NCI-H510A (cell line): ENCODE results near the gene CUBN.
"Not testable (repeated sequence)": the region's sequence is repeated elsewhere in the genome, so short reads cannot be mapped to it uniquely, and the experiment has no call there.

Source experiments
- DNase-seq: peaks from one replicate; lab custom pipeline; 2025; lab: John Stamatoyannopoulos, UW

The CUBN gene

DNA sequence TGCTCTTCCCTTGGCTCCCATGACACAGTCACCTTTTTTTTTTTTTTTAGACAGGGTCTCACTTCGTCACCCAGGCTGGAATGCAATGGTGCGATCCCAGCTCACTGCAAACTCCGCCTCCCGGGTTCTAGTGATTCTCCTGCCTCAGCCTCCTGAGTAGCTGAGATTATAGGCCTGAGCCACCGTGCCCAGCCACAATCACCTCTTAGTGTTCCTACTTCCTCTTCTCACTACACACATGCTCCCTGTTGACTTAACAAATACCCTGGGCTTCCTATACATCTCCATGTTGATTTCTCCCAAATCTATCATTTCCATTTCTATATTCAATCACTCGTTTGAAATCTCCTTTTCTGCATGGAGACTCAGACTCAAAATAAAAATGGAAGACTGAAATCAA lies 91.7 kb downstream of the CUBN start:
- DNase-seq: no peak

DNA sequence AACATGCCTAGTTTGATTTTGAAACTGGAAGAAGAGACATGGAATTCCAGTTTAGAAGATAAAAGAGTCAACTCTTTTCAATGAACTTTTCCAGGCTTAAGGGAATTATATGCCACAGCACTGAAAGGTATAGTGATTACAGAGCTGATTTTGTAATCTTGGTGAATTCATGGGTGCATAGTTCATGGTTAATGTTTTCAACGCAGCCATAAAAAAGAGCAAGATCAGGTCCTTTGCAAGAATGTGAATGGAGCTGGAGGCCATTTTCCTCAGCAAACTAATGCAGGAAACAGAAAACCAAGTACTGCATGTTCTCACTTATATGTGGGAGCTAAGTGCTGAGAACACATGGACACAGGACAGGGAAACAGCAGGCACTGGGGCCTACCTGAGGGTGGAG lies 94.2 kb downstream of the CUBN start:
- no peak for DNase-seq

DNA sequence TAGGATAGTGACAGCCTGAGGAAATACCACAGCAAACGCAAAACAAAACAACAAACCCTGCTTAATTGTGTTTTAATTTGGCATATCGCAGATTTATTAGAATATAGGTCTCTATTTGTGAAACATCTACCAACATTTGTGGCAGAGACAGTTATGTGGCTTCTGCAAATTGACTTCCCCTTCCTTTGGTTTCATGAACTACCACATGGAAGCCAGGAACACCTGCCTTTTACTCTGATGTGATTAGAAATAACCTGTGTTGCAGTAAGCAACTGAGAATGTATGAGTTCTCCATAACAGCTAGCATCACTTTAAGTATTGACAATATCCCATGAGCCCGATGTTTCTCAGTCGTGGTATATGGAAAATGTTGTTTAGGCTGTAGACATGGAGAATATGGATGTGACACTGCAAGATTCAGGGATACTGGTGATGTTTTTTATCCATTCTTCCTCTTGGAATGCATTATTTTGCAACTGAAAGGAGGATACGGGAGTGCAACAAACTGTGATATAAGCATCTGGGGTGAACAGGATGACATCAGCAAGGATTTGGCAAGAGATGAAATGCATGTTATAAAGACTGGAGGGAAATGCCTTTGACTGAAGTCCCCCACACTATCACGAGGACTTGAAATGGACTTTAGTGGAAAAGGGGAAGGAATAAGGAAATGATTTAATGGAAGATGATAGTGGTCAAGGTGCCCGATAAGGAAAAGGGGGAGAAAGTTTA lies 95.9 kb downstream of the CUBN start:
- no peak for DNase-seq

DNA sequence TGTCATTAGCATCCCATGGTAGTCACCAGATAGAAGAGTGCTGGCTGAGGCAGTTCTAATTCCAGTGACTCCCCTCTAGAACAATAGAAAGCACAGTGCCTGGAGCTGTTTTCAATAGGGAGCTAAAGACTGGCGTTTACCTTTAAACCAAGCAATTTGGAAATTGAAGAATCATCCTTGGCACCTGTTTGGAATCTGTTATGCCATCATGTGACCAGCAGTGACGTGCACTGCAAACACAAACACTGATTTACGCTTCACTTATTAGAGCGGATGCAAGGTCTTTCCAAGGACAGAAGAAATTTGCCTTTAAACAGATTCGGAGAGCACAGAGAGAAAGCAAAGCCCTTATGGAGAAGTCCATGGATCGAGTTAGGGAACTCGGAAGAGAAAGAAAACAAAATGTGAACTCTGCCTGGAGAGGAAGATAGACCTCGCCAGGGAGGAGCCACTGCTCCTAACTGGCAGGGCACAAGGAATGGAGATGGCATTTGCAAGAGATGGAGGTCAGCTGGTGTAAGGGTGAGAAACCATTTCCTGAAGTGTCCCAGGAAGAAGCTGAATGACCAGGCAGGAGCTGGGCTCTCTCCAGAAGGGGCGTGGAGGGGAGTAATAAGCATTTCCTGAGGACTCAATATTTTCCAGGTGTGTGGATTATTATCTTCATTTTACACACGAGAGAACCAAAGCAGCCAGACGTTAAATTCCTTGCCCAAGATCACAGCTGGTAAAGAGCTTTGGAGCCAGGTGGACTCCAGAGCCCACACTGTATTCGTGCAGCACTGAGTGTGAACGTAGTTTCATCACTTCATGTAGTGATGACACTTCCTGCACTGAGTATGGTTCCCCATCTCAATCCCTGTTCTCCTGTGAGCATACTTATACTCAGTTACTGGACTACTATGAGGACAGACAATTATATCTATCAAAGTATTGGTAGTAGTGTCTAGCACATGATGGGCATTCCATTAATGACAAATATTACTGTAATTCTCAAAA lies 97.7 kb downstream of the CUBN start:
- no peak for DNase-seq

DNA sequence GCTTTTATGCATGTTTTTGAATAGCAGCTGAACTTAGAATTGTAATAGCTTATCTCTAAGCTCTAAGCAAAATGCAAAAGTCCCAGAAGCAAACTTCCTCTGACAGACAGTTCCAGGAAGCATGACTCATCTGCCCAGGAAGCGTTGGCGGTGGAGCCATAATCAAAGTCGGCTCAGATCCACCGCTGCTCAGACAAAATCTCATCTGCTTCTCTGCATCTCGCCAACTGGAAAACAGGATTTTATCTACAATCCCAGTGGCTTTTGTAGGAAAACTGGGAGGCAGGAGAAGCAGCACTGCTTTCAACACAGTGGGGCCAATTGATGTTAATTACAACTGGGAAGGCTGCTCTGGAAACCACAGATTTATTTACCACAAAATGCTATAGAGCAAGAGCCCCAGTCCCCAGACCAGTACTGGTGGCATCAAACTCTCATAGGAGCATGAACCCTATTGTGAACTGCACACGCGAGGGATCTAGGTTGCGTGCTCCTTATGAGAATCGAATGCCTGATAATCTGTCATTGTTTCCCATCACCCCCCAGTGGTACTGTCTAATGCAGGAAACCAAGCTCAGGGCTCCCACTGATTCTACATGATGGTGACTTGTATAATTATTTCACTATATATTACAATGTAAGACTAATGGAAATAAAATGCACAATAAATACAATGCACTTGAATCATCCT lies 99.9 kb downstream of the CUBN start:
- DNase-seq: no peak

DNA sequence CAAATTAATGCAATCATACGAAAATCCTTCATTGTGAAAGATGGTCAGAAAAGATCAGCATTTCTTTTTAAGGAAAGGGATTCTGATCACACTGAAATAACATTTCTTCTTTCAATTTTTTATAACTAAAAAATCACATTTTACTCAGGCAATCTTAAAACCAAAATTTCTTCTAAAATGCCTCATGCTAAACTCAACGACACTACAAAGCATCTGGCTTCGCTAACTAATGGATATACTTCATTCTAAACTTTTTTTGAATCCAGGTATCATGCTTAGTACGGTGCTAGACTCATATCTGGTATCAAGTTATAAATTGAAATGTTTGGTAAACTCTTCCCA lies 100.4 kb downstream of the CUBN start:
- DNase-seq: no peak

DNA sequence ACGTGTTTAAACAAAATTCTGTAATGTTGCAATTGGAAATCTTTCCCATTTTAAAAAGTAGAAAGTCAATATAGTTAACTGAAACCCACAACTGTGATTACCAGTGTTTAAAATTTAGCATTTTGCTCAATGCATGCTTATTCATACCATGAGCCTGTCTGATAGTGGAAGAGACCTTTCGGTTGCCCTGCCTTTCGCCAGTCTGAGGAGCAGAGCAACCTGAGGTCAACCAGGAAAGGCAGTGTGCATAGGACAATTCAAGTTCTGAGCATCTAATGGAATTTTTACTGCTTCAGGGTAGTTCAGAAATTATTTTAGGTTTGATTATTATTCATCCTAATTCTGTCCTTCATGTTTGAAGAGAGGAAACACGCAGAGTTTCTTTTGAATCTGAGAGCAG lies 100.8 kb downstream of the CUBN start:
- DNase-seq: no peak

DNA sequence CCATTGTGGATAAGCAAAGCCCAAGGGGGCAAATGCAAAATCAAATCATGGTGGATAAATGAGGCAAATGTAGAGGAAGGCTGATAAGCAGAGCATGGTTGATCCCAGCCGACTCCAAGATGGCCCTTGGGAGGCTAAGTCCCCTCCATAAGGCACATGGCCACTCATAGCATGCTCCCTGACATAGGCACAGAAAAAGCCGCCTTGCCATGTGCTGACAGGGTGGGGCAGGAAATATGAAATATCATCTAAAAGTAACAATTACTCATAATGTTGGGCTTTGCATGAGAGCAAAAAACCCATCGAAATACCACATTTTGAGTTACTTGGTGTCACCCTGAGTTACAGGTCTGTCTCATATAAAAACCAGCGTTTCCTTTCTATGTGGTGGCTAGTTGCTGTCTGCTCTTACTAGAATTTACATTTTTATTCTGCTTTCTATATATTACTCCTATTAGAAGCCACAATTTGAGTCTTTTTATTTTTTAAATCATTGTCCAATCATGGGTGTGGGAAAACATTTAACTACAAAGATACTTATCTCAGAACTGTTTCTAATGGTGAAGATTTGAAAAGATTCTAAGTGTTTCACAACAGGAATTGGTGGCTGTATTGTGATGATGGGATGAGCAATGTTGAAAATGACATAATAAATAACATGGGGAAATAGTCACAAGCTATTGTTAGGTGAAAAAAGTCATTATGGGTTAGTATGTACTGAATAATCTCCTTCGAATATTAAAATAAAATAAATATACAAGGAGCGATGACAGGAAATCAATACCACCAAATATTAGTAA lies 102.7 kb downstream of the CUBN start:
- DNase-seq: no peak

DNA sequence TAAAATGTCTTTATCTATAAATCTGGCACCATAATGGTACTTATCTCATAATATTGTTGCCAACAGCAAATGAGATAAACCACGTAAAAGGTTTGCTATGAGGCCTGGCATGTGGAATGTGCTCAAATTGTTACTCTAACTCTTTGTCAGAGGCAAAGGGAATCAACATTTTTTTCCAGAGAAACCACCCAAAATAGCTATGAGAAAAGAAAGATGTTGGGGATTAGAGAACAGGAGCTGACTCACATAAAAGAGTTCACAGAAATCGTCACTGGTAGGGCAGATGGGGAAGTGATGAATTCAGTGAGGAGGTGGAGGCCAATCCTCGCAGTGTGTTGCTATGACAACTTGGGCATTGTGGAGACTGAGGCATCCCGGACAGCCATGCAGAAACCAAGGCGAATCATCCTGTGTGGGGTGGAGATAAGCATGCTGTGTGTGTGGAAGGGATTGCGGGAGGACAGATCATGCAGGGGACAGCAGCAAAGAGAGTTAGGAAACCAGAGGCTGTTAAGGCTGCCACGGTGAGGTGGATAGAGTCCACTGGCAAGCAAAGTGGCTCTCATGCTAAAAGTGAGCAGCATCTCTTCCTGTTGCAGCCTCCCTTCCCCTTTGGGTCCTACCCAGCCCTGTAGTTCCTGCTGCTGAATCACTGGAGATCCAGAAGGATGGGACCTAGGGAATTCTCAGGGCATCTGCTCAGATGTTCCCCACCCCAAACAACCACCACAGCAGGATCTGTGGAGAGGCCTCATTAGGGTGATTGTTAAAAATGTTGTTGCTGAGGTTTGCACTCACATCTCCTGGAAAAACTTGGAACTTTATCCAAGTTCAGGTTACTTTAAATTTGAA lies 103.9 kb downstream of the CUBN start:
- DNase-seq: no peak

DNA sequence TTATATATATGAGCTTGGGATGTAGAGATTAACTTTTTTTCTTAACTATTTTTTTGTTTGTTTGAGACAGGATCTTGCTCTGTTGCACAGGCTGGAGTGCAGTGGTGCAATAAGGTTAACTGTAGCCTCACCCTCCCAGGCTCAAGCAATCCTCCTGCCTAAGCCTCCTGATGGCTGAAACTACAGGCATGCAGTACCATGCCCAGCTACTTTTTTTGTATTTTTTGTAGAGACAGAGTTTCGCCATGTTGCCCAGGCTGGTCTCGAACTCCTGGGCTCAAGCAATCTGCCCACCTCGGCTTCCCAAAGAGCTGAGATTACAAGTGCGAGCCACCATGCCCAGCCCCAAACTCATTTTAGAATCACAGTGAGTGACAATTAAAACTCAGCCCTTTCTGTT lies 105.2 kb downstream of the CUBN start:
- no peak for DNase-seq

DNA sequence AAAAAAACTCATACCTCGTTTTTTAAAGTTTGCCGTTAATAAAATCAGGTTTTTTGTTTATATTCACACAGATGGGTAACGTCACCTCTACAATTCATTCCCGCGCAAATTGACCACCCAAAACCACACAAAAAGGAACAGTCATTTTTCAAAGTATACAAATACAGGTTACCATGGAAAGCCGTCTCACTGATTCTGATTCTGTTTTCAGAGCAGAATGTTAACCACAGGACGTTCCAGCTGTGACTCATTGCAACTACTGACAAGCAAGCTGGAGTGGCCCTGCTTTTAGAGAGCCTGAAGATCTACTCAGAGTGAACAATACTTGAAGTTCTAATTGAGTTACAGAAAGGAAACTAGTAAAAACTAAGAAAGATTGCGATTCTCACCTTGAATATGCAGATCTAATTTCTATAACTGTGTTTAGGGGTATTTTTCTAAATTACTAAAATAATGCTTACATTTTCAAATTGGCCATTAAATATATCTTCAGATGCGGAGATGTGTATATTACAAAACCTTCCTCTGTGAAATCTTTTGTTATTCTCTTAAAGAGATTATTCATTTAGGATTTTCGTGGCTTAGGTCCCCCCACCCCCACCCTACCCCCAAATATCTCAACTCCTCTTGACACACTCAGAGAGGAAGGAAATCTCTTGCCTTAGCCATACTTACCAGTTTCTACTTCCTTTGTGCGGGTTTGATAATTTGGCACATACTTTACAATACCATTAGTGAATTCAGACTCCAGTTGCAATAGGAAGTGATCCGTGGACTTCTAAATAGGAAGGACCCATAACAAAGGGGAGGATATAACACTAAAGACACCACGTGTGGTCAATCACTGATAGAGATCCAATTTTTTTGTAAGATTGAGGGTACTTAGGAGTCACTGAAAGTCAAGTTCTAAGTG lies 106.0 kb downstream of the CUBN start:
- no peak for DNase-seq

DNA sequence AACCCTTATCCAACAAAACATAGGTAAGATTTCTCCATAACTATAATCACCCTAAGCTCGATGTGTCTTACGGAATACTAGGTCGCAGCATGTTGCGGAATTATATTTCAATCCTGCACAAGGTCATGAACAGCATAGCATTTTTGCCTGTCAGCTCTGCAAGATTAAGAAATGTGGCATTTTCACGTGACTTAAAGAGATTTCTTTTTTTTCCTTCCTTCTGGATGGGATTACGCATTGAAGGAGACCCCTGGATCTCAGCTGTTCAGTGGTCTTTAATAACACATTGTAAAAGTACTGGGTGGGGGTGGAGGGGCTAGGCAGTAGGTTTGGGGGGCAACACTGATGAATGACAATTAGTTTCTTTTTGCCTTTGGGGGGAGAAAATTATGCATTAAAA lies 106.7 kb downstream of the CUBN start:
- no peak for DNase-seq

DNA sequence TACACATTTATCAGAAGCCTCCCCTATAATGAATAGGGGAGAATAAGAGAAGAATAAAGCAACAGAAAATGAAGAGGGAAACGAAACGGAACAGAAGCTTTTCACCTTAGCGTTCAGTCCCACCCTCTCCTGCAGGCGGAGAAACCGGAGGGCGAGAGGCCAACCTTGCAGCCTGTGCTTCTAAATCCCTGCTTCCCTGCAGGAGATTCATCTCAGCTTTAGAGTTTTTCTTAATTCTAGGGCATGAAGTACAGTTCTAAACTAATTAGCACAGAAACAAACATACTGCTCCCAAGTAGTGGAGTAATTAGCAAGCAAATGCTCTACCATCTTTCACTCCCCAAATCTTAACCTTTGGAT lies 107.2 kb downstream of the CUBN start:
- no peak for DNase-seq

DNA sequence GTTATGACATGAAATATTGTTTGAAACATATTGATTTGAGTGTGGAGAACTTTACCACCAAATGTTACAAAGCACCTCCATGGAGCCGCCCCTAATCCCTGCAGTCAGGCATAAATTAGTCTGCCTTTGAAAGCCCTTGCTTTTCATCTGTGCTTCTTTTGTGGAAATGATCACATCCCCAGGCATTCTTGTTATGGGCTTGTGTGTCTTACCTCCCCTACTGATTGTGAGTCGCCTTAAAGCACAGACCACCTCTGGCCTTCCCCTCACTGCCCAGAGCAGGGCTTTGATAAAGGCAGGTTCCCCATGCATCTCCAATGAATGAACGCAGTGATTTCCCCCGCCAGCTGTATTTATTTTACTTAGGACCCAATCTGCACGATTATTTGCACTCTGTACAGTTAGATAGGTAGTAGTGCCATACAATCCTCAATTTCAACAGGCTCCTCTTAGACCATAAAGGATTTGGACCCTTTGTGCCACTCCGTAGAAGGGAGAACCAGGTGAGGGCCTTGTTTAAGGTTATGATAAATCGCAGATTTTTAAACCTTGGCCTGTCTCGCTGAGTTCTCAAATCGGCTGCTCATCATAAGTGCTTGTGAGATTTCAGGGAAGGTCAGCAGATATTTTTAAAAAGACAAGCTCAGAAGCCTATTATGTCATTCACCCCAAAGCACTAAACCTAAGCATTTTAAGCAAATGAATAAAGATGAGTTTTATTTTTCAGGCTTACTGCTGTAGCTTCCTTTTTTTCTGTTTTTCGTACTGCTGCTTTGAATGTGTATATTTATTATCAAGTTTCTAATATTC lies 107.8 kb downstream of the CUBN start:
- DNase-seq: no peak

DNA sequence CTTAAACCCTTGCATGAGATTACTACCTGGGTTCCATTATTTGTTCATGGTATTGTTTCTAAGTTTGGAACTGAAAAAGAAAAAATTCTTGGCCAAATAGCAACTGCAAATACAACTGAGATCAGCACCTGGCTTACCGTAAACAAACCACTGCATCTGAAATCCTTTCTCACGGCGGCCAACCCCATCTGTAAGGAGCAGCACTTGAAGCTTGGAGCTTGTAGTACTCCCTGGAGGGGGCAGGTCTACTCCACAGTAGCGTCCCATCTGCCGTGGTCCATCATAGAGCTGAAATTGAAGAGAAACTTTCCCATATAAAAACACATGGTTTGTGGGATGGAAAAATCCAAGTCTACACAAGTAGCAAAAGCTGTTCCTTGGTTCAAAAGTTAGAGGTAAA lies 109.9 kb downstream of the CUBN start:
- no peak for DNase-seq

DNA sequence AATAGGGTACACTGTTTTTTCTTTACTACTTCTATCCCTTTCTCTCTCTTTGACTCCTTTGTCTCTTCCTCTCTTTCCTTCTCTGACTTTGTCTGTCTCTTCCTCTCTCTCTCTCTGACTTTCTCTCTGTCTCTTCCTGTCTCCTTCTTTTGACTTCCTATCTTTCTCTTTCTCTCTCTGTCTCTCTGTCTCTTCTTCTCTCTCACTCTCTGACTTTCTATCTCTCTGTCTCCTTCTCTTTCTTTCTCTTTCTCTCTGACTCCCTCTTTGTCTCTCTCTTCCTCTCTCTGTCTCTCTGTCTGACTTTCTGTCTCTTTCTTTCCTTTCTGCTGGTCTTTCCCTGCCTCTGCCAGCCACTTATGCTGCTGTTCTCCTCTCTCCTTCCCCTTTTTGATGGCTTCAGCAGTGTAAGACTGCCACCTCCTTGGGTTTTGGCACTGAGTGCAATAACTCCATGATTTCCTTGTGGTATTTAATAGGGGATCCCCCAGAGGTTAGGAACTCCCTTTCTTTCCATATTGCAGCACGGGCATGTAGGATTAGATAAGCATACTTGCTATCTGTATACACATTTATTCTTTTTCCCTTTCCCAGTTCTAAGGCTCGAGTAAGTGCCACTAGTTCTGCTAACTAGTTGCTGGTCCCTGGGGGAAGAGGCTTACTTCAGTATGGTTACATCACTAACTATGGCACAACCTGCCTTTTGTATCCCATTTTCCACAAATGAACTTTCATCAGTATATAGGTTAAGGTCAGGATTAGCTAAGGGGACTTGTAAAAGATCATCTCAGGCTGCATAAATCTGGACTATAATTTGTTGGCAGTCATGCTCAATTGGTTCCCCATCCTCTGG lies 116.3 kb downstream of the CUBN start:
- not testable (repeated sequence) for DNase-seq

DNA sequence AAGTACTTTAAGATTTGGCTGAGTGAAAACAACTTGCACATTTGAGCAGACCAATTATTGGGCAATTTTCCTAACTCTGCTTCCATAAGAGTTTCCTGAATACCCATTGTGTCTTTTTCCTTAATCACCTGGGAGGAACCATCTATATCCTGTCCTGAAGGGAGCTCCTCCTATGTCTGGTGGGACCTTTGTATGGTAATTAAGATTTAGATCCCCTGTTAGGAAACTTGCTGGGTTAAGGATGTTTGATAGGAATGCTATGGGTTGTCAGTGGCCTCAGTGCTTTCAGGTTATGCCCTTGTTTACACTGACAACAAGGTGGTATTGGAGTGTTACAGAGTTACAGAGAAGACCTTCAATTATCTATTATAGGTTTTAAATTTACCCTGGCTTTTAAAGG lies 116.9 kb downstream of the CUBN start:
- not testable (repeated sequence) for DNase-seq
